Neural progenitor cell (in vitro differentiated cells): ENCODE measurements around the gene PHF12.

Experiments
- EZH2 ChIP-seq: fragments of 200-600 bp; sonication (generic); IDR thresholded peaks from 2 replicates; pipeline ENCODE4 v1.6.1; 2017; ENCODE audit warnings: antibody characterized with exemption, mild to moderate bottlenecking, moderate library complexity
- TF ChIP-seq, protein P1 (sequence below): fragments of 200-600 bp; sonication (generic); IDR thresholded peaks from 2 replicates; pipeline ENCODE4 v1.5.1; 2017; ENCODE audit warnings: antibody characterized with exemption, mild to moderate bottlenecking

DNA sequence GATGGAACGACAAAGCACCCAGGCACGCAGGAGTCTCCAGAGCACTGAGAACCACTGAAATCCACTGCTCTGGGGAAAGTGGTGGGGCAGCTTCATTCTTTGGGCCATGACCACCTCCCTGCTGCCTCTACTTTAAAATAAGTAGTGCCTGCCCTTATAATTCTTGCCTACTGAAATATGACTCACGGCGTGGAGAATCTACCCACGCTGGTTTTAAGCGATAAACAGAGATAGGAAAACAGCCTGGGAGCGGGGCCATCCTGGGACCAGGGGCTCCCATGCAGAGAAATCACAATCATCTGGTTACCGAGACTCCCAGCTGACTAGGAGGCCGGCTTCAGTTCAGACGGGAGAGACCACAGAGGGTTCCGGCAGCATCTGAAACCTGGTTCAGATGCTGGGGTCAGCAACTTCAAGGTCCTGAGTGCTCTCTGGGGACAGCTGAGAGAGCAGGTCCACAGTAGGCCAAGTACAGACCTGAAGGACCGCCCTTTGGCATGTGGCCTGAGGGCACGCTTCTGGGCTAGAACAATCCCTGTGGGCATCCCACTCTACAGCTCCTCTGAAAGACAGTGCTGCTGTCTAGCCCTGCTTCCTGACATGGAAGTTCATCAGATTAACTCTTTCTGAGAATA, 39.8 kb downstream of the PHF12 start:
- TF ChIP-seq, protein P1, sequence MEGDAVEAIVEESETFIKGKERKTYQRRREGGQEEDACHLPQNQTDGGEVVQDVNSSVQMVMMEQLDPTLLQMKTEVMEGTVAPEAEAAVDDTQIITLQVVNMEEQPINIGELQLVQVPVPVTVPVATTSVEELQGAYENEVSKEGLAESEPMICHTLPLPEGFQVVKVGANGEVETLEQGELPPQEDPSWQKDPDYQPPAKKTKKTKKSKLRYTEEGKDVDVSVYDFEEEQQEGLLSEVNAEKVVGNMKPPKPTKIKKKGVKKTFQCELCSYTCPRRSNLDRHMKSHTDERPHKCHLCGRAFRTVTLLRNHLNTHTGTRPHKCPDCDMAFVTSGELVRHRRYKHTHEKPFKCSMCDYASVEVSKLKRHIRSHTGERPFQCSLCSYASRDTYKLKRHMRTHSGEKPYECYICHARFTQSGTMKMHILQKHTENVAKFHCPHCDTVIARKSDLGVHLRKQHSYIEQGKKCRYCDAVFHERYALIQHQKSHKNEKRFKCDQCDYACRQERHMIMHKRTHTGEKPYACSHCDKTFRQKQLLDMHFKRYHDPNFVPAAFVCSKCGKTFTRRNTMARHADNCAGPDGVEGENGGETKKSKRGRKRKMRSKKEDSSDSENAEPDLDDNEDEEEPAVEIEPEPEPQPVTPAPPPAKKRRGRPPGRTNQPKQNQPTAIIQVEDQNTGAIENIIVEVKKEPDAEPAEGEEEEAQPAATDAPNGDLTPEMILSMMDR: no peak
- TF ChIP-seq EZH2: no peak
